ENCODE data around the gene RPS21. TPM values are rescaled to one million over a fixed set of nuclear protein-coding genes. Genes with fewer than 3 reads are reported as not detected.

Gene RPS21
- total RNA-seq, 2 experiments from 2014 or later = 2,670 to 2,760 TPM

- ChIA-PET POLR2A (interaction anchor here (0.6 to 6.0 kb wide), 8 partner anchors 12 to 211 kb away, joined by 3 to 53 read pairs (median 4); partner anchors contain the start of gene CABLES2), CTCF (interaction anchor here (2.0 kb wide), 1 partner anchor 20 kb away, joined by 5 read pairs; no protein-coding TSS in a partner anchor)
- H3K36me3 Mint-ChIP-seq (ENCODE audit: low read depth) = peaks cover 42% of the 10 kb centered on the region
- H3K4me1 Mint-ChIP-seq (ENCODE audit: low read depth) = peaks cover 31% of the 10 kb centered on the region
- peak overlapping the region; percentile 91 for H3K27ac Mint-ChIP-seq
- no peak for TF ChIP-seq CTCF (IDR thresholded peaks at IDR 0.05)
- intact Hi-C loops (cut with micrococcal nuclease) = no loop called here
- DNase-seq (no peak), ATAC-seq (no peak)
- no peaks in the 10 kb centered on the region for H3K9me3 Mint-ChIP-seq
- H3K4me3 Mint-ChIP-seq = peak overlapping the region; percentile 95
- no peaks in the 10 kb centered on the region for H3K27me3 Mint-ChIP-seq
Observed at GRCh38 chr20:62388839-62389600, 2.1 kb downstream of the RPS21 start.

- H3K36me3 Mint-ChIP-seq (ENCODE audit: low read depth) = peaks cover 40% of the 10 kb centered on the region
- POLR2A ChIA-PET = interaction anchor here (0.6 to 6.0 kb wide), 8 partner anchors 11 to 222 kb away, joined by 3 to 53 read pairs (median 4); partner anchors contain the start of gene CABLES2
- H3K27ac Mint-ChIP-seq = peak overlapping the region; percentile 91
- intact Hi-C loops (cut with micrococcal nuclease) = no loop called here
- CTCF ChIA-PET = interaction anchor here (2.0 kb wide), 1 partner anchor 20 kb away, joined by 5 read pairs; no protein-coding TSS in a partner anchor
- peak overlapping the region; percentile 95 for H3K4me3 Mint-ChIP-seq
- H3K4me1 Mint-ChIP-seq (ENCODE audit: low read depth) = peaks cover 29% of the 10 kb centered on the region
- no peaks in the 10 kb centered on the region for H3K9me3 Mint-ChIP-seq
- no peak for DNase-seq
- no peaks in the 10 kb centered on the region for H3K27me3 Mint-ChIP-seq
- no peak for ATAC-seq
- no peak for TF ChIP-seq CTCF (IDR thresholded peaks at IDR 0.05)
Observed at GRCh38 chr20:62389601-62390087, 2.7 kb downstream of the RPS21 start.

- Mint-ChIP-seq H3K4me3 (no peak overlapping the region), H3K4me1 (ENCODE audit: low read depth) (peaks cover 24% of the 10 kb centered on the region), H3K27ac (peak overlapping the region; percentile 72), H3K36me3 (ENCODE audit: low read depth) (peaks cover 35% of the 10 kb centered on the region), H3K27me3 (no peaks in the 10 kb centered on the region), H3K9me3 (no peaks in the 10 kb centered on the region)
- ChIA-PET CTCF (no interaction called here), POLR2A (interaction anchor here (0.6 to 6.0 kb wide), 6 partner anchors 10 to 221 kb away, joined by 3 to 53 read pairs (median 4); no protein-coding TSS in a partner anchor)
- DNase-seq = no peak
- no peak for TF ChIP-seq CTCF (IDR thresholded peaks at IDR 0.05)
- intact Hi-C loops (cut with micrococcal nuclease) = no loop called here
- ATAC-seq = no peak
Observed at GRCh38 chr20:62390317-62391164, 3.6 kb downstream of the RPS21 start.

GRCh38 chr20:62391165-62392076 lies 4.5 kb downstream of the RPS21 start:
- intact Hi-C loops (cut with micrococcal nuclease) = no loop called here
- ChIA-PET CTCF (no interaction called here), POLR2A (interaction anchor here (1.0 to 6.0 kb wide), 5 partner anchors 9 to 220 kb away, joined by 3 to 53 read pairs (median 6); no protein-coding TSS in a partner anchor)
- H3K27me3 Mint-ChIP-seq = no peaks in the 10 kb centered on the region
- TF ChIP-seq CTCF (IDR thresholded peaks at IDR 0.05) = no peak
- H3K9me3 Mint-ChIP-seq = no peaks in the 10 kb centered on the region
- H3K27ac Mint-ChIP-seq = no peak overlapping the region
- H3K36me3 Mint-ChIP-seq (ENCODE audit: low read depth) = peaks cover 34% of the 10 kb centered on the region
- no peak overlapping the region for H3K4me3 Mint-ChIP-seq
- ATAC-seq (no peak), DNase-seq (no peak)
- peaks cover 24% of the 10 kb centered on the region for H3K4me1 Mint-ChIP-seq (ENCODE audit: low read depth)
